Sigmoid colon (tissue), 4 donors: ENCODE measurements around the gene TRERF1.

ENCODE experiments used
- CTCF ChIP-seq, 4 experiments: fragments of 450-650 bp in 3 of 4; fragments of 200-600 bp in 1 of 4; IDR thresholded peaks; one replicate each; pipeline ENCODE4 v1.5.1; 2016 to 2019; ENCODE audit warnings: antibody characterized with exemption in 4 of 4, mild to moderate bottlenecking in 3 of 4, moderate library complexity in 2 of 4
- EP300 ChIP-seq, 4 donors: sonication (generic); formaldehyde crosslinking; IDR thresholded peaks; one replicate each; pipeline ENCODE4 v1.6.1; 2017; ENCODE audit warnings: antibody characterized with exemption in 4 of 4
- POLR2A ChIP-seq, 2 donors: fragments of 450-650 bp; IDR thresholded peaks; one replicate each; pipeline ENCODE4 v1.6.1; 2016; ENCODE audit warnings: antibody characterized with exemption in 2 of 2, mild to moderate bottlenecking in 2 of 2, moderate library complexity in 2 of 2

- TF ChIP-seq POLR2A (IDR thresholded peaks at IDR 0.05) (no peak), CTCF (IDR thresholded peaks at IDR 0.05) (no peak), EP300 (IDR thresholded peaks at IDR 0.05) (no peak)
These were observed 271.8 kb downstream of the TRERF1 start for GRCh38 chr6:42179945-42180313.
